ENCODE measurements around the gene PABPC1L. TPM values are rescaled to one million over a fixed set of nuclear protein-coding genes. Genes with fewer than 3 reads are reported as not detected.

PABPC1L gene
- total RNA-seq, 1 donor from 2014 or later, result 61.1 TPM

DNA sequence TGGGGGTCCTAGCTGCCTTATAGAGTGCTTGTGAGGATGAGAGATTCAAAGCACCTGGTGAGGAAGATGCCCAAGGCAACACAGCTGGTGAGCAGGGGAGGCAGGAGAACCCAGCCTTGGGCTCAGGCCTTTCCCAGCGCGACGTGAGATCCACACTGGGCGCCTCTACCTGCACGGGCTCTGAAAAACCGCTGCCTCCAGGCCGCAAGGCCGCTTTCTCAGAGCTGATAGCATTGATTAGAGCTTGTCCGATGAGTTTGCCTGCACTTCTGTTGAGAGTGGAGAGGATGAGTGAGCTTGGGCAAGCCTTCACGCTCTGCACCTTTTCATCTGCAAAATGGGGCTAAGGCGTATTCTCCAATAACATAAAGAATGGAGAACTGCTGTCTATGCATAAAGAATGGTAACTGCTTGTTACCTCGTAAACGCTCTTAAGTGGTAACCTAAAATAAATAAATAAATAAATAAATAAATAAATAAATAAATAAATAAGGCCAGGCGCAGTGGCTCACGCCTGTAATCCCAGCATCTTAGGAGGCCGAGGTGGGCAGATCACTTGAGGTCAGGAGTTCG is 916 bp downstream of the PABPC1L start:
- ATAC-seq (ENCODE audit: low read depth), result no peak
- H3K4me1 Mint-ChIP-seq, result peaks cover 18% of the 10 kb centered on the region
- H3K4me3 Mint-ChIP-seq, result peak overlapping the region; percentile 89

DNA sequence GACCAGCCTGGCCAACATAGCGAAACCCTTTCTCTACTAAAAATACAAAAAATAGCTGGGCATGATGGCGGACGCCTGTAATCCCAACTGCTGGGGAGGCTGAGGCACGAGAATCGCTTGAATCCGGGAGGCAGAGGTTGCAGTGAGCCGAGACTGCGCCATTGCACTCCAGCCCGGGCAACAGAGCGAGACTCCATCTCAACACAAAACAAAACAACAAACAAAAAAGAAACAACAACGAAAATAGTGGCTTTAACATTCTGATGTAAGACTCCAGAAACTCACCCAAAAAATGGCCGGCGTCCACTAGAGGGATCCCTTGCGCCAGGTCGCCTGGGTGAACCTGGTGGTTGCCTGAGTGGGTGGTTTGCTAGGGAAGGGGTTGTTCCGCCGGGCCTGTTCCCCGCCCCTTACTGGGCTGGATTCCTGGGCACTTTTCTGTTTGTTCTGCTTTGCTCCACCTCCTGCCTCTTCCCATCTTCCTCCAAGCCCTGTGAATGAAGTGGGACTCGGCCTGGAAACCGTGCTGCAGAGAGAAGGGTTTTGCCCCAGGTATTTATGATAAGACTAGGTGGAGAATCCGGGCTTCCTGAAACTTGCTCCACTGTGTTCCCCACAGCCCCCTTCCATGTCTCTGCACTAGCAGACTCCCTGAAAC is 1.5 kb downstream of the PABPC1L start:
- ATAC-seq (ENCODE audit: low read depth) (no peak), DNase-seq (no peak)
- H3K4me1 Mint-ChIP-seq, result peaks cover 18% of the 10 kb centered on the region
- ChIA-PET POLR2A (no interaction called here), CTCF (interaction anchor here (2.0 kb wide), 1 partner anchor 184 kb away, joined by 7 read pairs; no protein-coding TSS in a partner anchor)
- no peaks in the 10 kb centered on the region for H3K9me3 Mint-ChIP-seq
- intact Hi-C loops (cut with micrococcal nuclease), result loop anchor here (2.0 kb wide), 1 partner anchor 55 kb away; the partner anchor contains the start of gene STK4
- TF ChIP-seq, protein P1, sequence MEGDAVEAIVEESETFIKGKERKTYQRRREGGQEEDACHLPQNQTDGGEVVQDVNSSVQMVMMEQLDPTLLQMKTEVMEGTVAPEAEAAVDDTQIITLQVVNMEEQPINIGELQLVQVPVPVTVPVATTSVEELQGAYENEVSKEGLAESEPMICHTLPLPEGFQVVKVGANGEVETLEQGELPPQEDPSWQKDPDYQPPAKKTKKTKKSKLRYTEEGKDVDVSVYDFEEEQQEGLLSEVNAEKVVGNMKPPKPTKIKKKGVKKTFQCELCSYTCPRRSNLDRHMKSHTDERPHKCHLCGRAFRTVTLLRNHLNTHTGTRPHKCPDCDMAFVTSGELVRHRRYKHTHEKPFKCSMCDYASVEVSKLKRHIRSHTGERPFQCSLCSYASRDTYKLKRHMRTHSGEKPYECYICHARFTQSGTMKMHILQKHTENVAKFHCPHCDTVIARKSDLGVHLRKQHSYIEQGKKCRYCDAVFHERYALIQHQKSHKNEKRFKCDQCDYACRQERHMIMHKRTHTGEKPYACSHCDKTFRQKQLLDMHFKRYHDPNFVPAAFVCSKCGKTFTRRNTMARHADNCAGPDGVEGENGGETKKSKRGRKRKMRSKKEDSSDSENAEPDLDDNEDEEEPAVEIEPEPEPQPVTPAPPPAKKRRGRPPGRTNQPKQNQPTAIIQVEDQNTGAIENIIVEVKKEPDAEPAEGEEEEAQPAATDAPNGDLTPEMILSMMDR (IDR thresholded peaks at IDR 0.05), result no peak
- H3K27ac Mint-ChIP-seq, result no peak overlapping the region
- peaks cover 56% of the 10 kb centered on the region for H3K36me3 Mint-ChIP-seq (ENCODE audit: low read depth)
- H3K27me3 Mint-ChIP-seq, result no peaks in the 10 kb centered on the region
- H3K4me3 Mint-ChIP-seq, result peak overlapping the region; percentile 70

More for the DNA sequence above, 916 bp downstream of the PABPC1L start:
- ChIA-PET CTCF (interaction anchor here (0.5 to 2.0 kb wide), 2 partner anchors 135 to 185 kb away, joined by 3 to 7 read pairs; no protein-coding TSS in a partner anchor), POLR2A (interaction anchor here (1.7 to 2.2 kb wide), 2 partner anchors 25 to 49 kb away, joined by 4 to 12 read pairs; partner anchors contain the start of genes TOMM34 and YWHAB)
- Mint-ChIP-seq H3K27ac (no peak overlapping the region), H3K9me3 (no peaks in the 10 kb centered on the region), H3K27me3 (no peaks in the 10 kb centered on the region), H3K36me3 (ENCODE audit: low read depth) (peaks cover 56% of the 10 kb centered on the region)
- TF ChIP-seq, protein P1 (IDR thresholded peaks at IDR 0.05), result no peak
- intact Hi-C loops (cut with micrococcal nuclease), result loop anchor here (1.0 to 2.0 kb wide), 2 partner anchors 24 to 56 kb away; partner anchors contain the start of gene STK4
- DNase-seq, result no peak

DNA sequence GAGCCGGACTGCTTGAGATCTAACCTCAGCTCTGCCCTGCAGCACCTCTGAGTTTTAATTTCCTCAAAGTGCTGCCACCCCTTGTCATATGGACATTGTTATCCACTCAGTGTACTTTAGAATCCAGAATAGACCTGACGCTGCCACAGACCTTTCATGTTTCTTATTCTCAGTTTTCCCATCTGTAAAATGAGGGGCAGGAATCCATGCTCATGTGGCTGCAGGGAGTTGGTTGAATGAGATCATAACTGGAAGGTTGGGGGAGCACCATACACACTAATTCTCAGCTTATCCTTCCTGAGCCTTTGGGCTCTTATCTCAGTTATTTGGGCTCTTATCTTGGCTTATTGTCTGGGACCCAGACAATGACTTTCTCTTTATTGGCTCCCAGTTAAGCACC is 2.3 kb downstream of the PABPC1L start:
- intact Hi-C loops (cut with micrococcal nuclease), result no loop called here
- POLR2A ChIA-PET, result no interaction called here
- CTCF ChIA-PET, result no interaction called here
- no peak overlapping the region for H3K27ac Mint-ChIP-seq
- peaks cover 55% of the 10 kb centered on the region for H3K36me3 Mint-ChIP-seq (ENCODE audit: low read depth)
- no peak overlapping the region for H3K4me3 Mint-ChIP-seq
- ATAC-seq (ENCODE audit: low read depth), result no peak
- no peak for DNase-seq
- H3K9me3 Mint-ChIP-seq, result no peaks in the 10 kb centered on the region
- TF ChIP-seq, protein P1 (IDR thresholded peaks at IDR 0.05), result no peak
- peaks cover 18% of the 10 kb centered on the region for H3K4me1 Mint-ChIP-seq
- no peaks in the 10 kb centered on the region for H3K27me3 Mint-ChIP-seq

DNA sequence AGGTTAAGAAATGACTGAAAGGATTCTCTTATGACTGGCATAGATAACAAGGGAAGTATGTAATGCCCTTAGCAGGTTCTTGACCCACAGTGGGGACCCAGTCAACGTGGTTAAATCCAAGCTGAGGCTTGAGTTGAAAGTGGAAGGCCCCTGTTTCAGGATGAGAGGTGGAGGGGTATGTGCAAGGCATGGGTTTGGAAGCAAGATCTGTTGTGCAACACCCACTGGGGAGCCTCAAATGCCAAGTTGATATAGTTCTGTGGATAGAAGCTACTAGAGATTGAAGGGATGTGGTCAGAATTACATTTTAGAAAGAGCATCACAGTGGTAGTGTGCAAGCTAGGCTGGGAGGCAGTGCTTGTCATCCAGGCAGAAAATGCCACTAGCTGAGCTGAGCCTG is 5.1 kb downstream of the PABPC1L start:
- Mint-ChIP-seq H3K36me3 (ENCODE audit: low read depth) (peaks cover 50% of the 10 kb centered on the region), H3K4me3 (no peak overlapping the region), H3K27ac (no peak overlapping the region), H3K27me3 (no peaks in the 10 kb centered on the region), H3K9me3 (no peaks in the 10 kb centered on the region), H3K4me1 (peaks cover 11% of the 10 kb centered on the region)
- no peak for ATAC-seq (ENCODE audit: low read depth)
- ChIA-PET CTCF (no interaction called here), POLR2A (no interaction called here)
- intact Hi-C loops (cut with micrococcal nuclease), result no loop called here
- DNase-seq, result no peak
- TF ChIP-seq, protein P1 (IDR thresholded peaks at IDR 0.05), result no peak

DNA sequence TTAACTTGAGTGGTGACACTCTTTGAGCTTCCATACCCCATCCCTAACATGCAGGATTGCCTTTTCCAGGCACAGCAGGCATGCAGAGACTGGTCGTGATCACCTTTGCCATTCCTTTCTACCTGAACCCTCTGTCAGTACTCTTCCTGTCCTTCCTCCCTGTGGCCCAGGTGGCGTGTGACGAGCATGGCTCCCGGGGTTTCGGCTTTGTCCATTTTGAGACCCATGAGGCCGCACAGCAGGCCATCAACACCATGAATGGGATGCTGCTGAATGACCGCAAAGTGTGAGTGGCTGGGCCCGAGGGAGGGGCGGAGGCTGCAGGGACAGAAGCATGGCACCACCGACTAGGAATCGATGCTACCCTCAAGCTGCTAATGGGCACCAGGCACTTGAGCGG is 6.7 kb downstream of the PABPC1L start:
- H3K4me3 Mint-ChIP-seq, result no peak overlapping the region
- intact Hi-C loops (cut with micrococcal nuclease), result no loop called here
- H3K27me3 Mint-ChIP-seq, result no peaks in the 10 kb centered on the region
- POLR2A ChIA-PET, result no interaction called here
- no peaks in the 10 kb centered on the region for H3K4me1 Mint-ChIP-seq
- TF ChIP-seq, protein P1 (IDR thresholded peaks at IDR 0.05), result no peak
- H3K27ac Mint-ChIP-seq, result no peak overlapping the region
- H3K9me3 Mint-ChIP-seq, result no peaks in the 10 kb centered on the region
- H3K36me3 Mint-ChIP-seq (ENCODE audit: low read depth), result peaks cover 54% of the 10 kb centered on the region
- ATAC-seq (ENCODE audit: low read depth), result no peak
- CTCF ChIA-PET, result no interaction called here
- DNase-seq, result no peak

All from activated B cell treated with CpG ODN at 0.5 μM for 24 hours (primary cell).